ENCODE measurements around the gene PHACTR1. TPM values are rescaled to one million over a fixed set of nuclear protein-coding genes. Genes with fewer than 3 reads are reported as not detected.

PHACTR1 gene
- total RNA-seq, 1 donor from 2014 or later, result 8.4 TPM

- no peaks in the 10 kb centered on the region for H3K9me3 ChIP-seq
- H3K27me3 ChIP-seq, result no peaks in the 10 kb centered on the region
- DNase-seq (ENCODE audit: low spot score in 2 of 2), result peak in 1 of 2 donors; percentile 81
- peaks cover 2 to 17% of the 10 kb centered on the region in 2 donors for H3K4me1 ChIP-seq
- intact Hi-C loops (cut with DNase I), result loop anchor here (5.0 kb wide), 1 partner anchor 64 kb away; no protein-coding TSS in a partner anchor
- no peak overlapping the region for H3K4me3 ChIP-seq
- peak overlapping the region; percentile 50 to 54 for H3K27ac ChIP-seq
- TF ChIP-seq CTCF (IDR thresholded peaks at IDR 0.05), result no peak
- H3K36me3 ChIP-seq, result no peaks in the 10 kb centered on the region
These were observed 374.6 kb downstream of the PHACTR1 start for GRCh38 chr6:13091192-13091591.

- Histone ChIP-seq H3K36me3 (no peaks in the 10 kb centered on the region), H3K9me3 (no peaks in the 10 kb centered on the region), H3K4me3 (no peak overlapping the region), H3K27ac (peak overlapping the region; percentile 65 to 80), H3K27me3 (no peaks in the 10 kb centered on the region), H3K4me1 (peaks cover 3 to 31% of the 10 kb centered on the region in 2 donors)
- intact Hi-C loops (cut with DNase I), result loop anchor here (5.0 kb wide), 2 partner anchors 68 to 138 kb away; no protein-coding TSS in a partner anchor
- no peak for DNase-seq (ENCODE audit: low spot score in 2 of 2)
- no peak for TF ChIP-seq CTCF (IDR thresholded peaks at IDR 0.05)
These were observed 378.3 kb downstream of the PHACTR1 start for GRCh38 chr6:13094781-13095425.

- H3K9me3 ChIP-seq, result no peaks in the 10 kb centered on the region
- intact Hi-C loops (cut with DNase I), result loop anchor here (2.0 to 5.0 kb wide), 2 partner anchors 15 to 139 kb away; no protein-coding TSS in a partner anchor
- no peaks in the 10 kb centered on the region for H3K27me3 ChIP-seq
- no peak overlapping the region for H3K4me3 ChIP-seq
- no peak for DNase-seq (ENCODE audit: low spot score in 2 of 2)
- H3K27ac ChIP-seq, result peak overlapping the region; percentile 65 to 80
- peaks cover 3 to 26% of the 10 kb centered on the region in 2 donors for H3K4me1 ChIP-seq
- no peak for TF ChIP-seq CTCF (IDR thresholded peaks at IDR 0.05)
- no peaks in the 10 kb centered on the region for H3K36me3 ChIP-seq
These were observed 379.5 kb downstream of the PHACTR1 start for GRCh38 chr6:13096084-13096483.

GRCh38 chr6:13097454-13097853 is 380.9 kb downstream of the PHACTR1 start:
- Histone ChIP-seq H3K27ac (peak overlapping the region; percentile 65 to 80), H3K4me1 (peaks cover 3 to 28% of the 10 kb centered on the region in 2 donors), H3K4me3 (peak overlapping the region in 1 of 2 donors; percentile 1), H3K36me3 (no peaks in the 10 kb centered on the region), H3K27me3 (no peaks in the 10 kb centered on the region), H3K9me3 (no peaks in the 10 kb centered on the region)
- intact Hi-C loops (cut with DNase I), result loop anchor here (2.0 to 5.0 kb wide), 2 partner anchors 17 to 140 kb away; no protein-coding TSS in a partner anchor
- no peak for TF ChIP-seq CTCF (IDR thresholded peaks at IDR 0.05)
- DNase-seq (ENCODE audit: low spot score in 2 of 2), result no peak

GRCh38 chr6:13098006-13098405 is 381.4 kb downstream of the PHACTR1 start:
- Histone ChIP-seq H3K9me3 (no peaks in the 10 kb centered on the region), H3K27ac (peak overlapping the region; percentile 65 to 80), H3K4me3 (no peak overlapping the region), H3K4me1 (peaks cover 3 to 31% of the 10 kb centered on the region in 2 donors), H3K36me3 (no peaks in the 10 kb centered on the region), H3K27me3 (no peaks in the 10 kb centered on the region)
- no peak for TF ChIP-seq CTCF (IDR thresholded peaks at IDR 0.05)
- intact Hi-C loops (cut with DNase I), result loop anchor here (5.0 kb wide), 1 partner anchor 141 kb away; no protein-coding TSS in a partner anchor
- DNase-seq (ENCODE audit: low spot score in 2 of 2), result no peak

All from ascending aorta (tissue), 2 donors.